A673 (cell line): ENCODE results near the gene SH2D4B.

ENCODE experiments used
- EZH2 ChIP-seq: fragments of 200-600 bp; sonication (generic); IDR thresholded peaks from 2 replicates; pipeline ENCODE4 v1.6.1; 2017; ENCODE audit warnings: borderline replicate concordance, low read depth, mild to moderate bottlenecking, mixed read lengths, antibody characterized with exemption, low read length; ENCODE audit not compliant: poor library complexity, severe bottlenecking
- TF ChIP-seq, protein P1 (sequence below): fragments of 300-800, 200-600 bp; sonication (generic); conservative IDR thresholded peaks from 2 replicates; pipeline ENCODE4 v1.5.1; 2017; ENCODE audit warnings: low read depth, mild to moderate bottlenecking, antibody characterized with exemption, low read length, moderate library complexity, mixed read lengths

GRCh38 chr10:80528185-80528700, 9.5 kb upstream of the SH2D4B start:
- TF ChIP-seq, protein P1, sequence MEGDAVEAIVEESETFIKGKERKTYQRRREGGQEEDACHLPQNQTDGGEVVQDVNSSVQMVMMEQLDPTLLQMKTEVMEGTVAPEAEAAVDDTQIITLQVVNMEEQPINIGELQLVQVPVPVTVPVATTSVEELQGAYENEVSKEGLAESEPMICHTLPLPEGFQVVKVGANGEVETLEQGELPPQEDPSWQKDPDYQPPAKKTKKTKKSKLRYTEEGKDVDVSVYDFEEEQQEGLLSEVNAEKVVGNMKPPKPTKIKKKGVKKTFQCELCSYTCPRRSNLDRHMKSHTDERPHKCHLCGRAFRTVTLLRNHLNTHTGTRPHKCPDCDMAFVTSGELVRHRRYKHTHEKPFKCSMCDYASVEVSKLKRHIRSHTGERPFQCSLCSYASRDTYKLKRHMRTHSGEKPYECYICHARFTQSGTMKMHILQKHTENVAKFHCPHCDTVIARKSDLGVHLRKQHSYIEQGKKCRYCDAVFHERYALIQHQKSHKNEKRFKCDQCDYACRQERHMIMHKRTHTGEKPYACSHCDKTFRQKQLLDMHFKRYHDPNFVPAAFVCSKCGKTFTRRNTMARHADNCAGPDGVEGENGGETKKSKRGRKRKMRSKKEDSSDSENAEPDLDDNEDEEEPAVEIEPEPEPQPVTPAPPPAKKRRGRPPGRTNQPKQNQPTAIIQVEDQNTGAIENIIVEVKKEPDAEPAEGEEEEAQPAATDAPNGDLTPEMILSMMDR, result no peak
- no peak for TF ChIP-seq EZH2
